Liver (tissue), 9 donors: Measurements from ENCODE around the gene DOK3. TPM values are rescaled to one million over a fixed set of nuclear protein-coding genes. Genes with fewer than 3 reads are reported as not detected.

Experiments
- DNase-seq: peaks from one replicate; pipeline ENCODE4 v3.0.0-alpha.2; 2017; ENCODE audit warnings: low spot score
- H3K27ac ChIP-seq, 2 donors: one replicate each; pipeline ENCODE4 v1.7.0; 2013; ENCODE audit warnings: inconsistent platforms in 2 of 2, low read length in 2 of 2, control low read depth in 1 of 2, low read depth in 1 of 2, mild to moderate bottlenecking in 1 of 2
- H3K27me3 ChIP-seq, 4 donors: one replicate each; pipeline versions ENCODE4 v1.6.1 to v1.7.0; 2013; ENCODE audit warnings: low read length in 3 of 4, inconsistent platforms in 1 of 4, mild to moderate bottlenecking in 1 of 4, moderate library complexity in 1 of 4; ENCODE audit not compliant: control insufficient read depth in 4 of 4, insufficient read depth in 4 of 4
- H3K36me3 ChIP-seq, 4 donors: one replicate each; pipeline versions ENCODE4 v1.6.1 to v1.7.0; 2013; ENCODE audit warnings: low read length in 3 of 4, mild to moderate bottlenecking in 3 of 4, low read depth in 1 of 4, moderate library complexity in 1 of 4; ENCODE audit not compliant: control insufficient read depth in 4 of 4, insufficient read depth in 3 of 4
- H3K4me1 ChIP-seq, 4 donors: one replicate each; pipeline versions ENCODE4 v1.6.1 to v1.7.0; 2013; ENCODE audit warnings: low read length in 3 of 4, mild to moderate bottlenecking in 3 of 4, moderate library complexity in 1 of 4; ENCODE audit not compliant: control insufficient read depth in 4 of 4, insufficient read depth in 4 of 4
- H3K4me3 ChIP-seq, 3 donors: one replicate each; pipeline versions ENCODE4 v1.6.1 to v1.7.0; 2013; ENCODE audit warnings: low read length in 3 of 3, control low read depth in 1 of 3, low read depth in 1 of 3, mild to moderate bottlenecking in 1 of 3
- H3K9ac ChIP-seq, 2 donors: one replicate each; pipeline ENCODE4 v1.7.0; 2013; ENCODE audit warnings: low read length in 2 of 2, mild to moderate bottlenecking in 2 of 2, moderate library complexity in 2 of 2, control low read depth in 1 of 2, low read depth in 1 of 2
- H3K9me3 ChIP-seq, 4 donors: one replicate each; pipeline versions ENCODE4 v1.6.1 to v1.7.0; 2013; ENCODE audit warnings: low read length in 3 of 4; ENCODE audit not compliant: control insufficient read depth in 4 of 4
- ATF3 ChIP-seq: IDR thresholded peaks from 2 replicates; pipeline ENCODE4 v1.6.1; 2016; ENCODE audit warnings: antibody characterized with exemption
- FOXA2 ChIP-seq: IDR thresholded peaks from 2 replicates; pipeline ENCODE4 v1.6.1; 2016; ENCODE audit warnings: antibody characterized with exemption
- GABPA ChIP-seq, 2 donors: IDR thresholded peaks in 1 of 2; conservative IDR thresholded peaks in 1 of 2; 2 replicates each; pipeline ENCODE4 v1.6.1; 2016; ENCODE audit warnings: antibody characterized with exemption in 2 of 2, mild to moderate bottlenecking in 1 of 2, moderate library complexity in 1 of 2
- JUND ChIP-seq, 2 donors: IDR thresholded peaks; 2 replicates each; pipeline ENCODE4 v1.6.1; 2016; ENCODE audit warnings: antibody characterized with exemption in 2 of 2
- NR2F2 ChIP-seq: IDR thresholded peaks from 2 replicates; pipeline ENCODE4 v1.6.1; 2016; ENCODE audit warnings: antibody characterized with exemption
- RAD21 ChIP-seq, 2 donors: IDR thresholded peaks; 2 replicates each; pipeline ENCODE4 v1.6.1; 2016; ENCODE audit warnings: antibody characterized with exemption in 2 of 2, mild to moderate bottlenecking in 2 of 2
- RXRA ChIP-seq, 2 donors: IDR thresholded peaks; 2 replicates each; pipeline ENCODE4 v1.6.1; 2017 to 2018; ENCODE audit warnings: antibody characterized with exemption in 2 of 2, mild to moderate bottlenecking in 1 of 2
- SP1 ChIP-seq: IDR thresholded peaks from 2 replicates; pipeline ENCODE4 v1.6.1; 2018; ENCODE audit warnings: antibody characterized with exemption, mild to moderate bottlenecking
- TAF1 ChIP-seq: conservative IDR thresholded peaks from 2 replicates; pipeline ENCODE4 v1.6.1; 2016; ENCODE audit warnings: antibody characterized with exemption, mild to moderate bottlenecking
- YY1 ChIP-seq: IDR thresholded peaks from 2 replicates; pipeline ENCODE4 v1.6.1; 2016; ENCODE audit warnings: antibody characterized with exemption, mild to moderate bottlenecking
- WGBS: extraction: QIAGEN DNeasy Blood & Tissue Kit; methylation state at CpG from one replicate; pipeline ENCODE4 v1.1.7; 2013; 5-methylcytosine and 5-hydroxymethylcytosine counted together
- polyA plus RNA-seq, 2 donors: library from polyadenylated mRNA; stranded (reverse) in 1 of 2; unstranded in 1 of 2; fragments of 200-250 nt in 1 of 2; fragments of >200 nt in 1 of 2; fragmentation: Nextera tagmentation in 1 of 2; extraction: Ambion mirVana in 1 of 2; gene quantifications; one replicate each; pipeline versions ENCODE4 v1.2.1 to v1.2.3, GENCODE V29; 2013 to 2015
- total RNA-seq, 2 donors: library from RNA; depleted of rRNA; stranded (reverse); fragments of >200 nt; gene quantifications; one replicate each; pipeline ENCODE4 v1.2.3, GENCODE V29; 2014
- TF ChIP-seq, protein P1 (sequence below): fragments of 150-350 bp; IDR thresholded peaks from 2 replicates; pipeline ENCODE4 v1.5.1; 2017; ENCODE audit warnings: improper control_type of control experiment, low read depth, low read length; ENCODE audit not compliant: missing input control
- TF ChIP-seq, protein P2 (sequence below): IDR thresholded peaks from 2 replicates; pipeline ENCODE4 v1.6.1; 2016; ENCODE audit warnings: antibody characterized with exemption
- TF ChIP-seq, protein P3 (sequence below): IDR thresholded peaks from 2 replicates; pipeline ENCODE4 v1.6.1; 2016; ENCODE audit warnings: antibody characterized with exemption, mild to moderate bottlenecking
- TF ChIP-seq, protein P4 (sequence below): IDR thresholded peaks from 2 replicates; pipeline ENCODE4 v1.6.1; 2016; ENCODE audit warnings: antibody characterized with exemption
- donor health status: healthy.
- donor health status: healthy.
- donor health status: healthy.
- donor health status: healthy.
- donor health status: healthy.

The DOK3 gene
- total and polyA plus RNA-seq, 4 donors, result 1.7 to 19.2 (median 6.6) TPM

GRCh38 chr5:177493795-177494345, 15.8 kb downstream of the DOK3 start:
- H3K4me1 ChIP-seq, result peaks cover 0 to 17% (median 7%) of the 10 kb centered on the region in 4 donors
- H3K4me3 ChIP-seq, result no peak overlapping the region

More at GRCh38 chr5:177493795-177494345, 15.8 kb downstream of the DOK3 start:
- no peak for DNase-seq
- TF ChIP-seq, protein P1, sequence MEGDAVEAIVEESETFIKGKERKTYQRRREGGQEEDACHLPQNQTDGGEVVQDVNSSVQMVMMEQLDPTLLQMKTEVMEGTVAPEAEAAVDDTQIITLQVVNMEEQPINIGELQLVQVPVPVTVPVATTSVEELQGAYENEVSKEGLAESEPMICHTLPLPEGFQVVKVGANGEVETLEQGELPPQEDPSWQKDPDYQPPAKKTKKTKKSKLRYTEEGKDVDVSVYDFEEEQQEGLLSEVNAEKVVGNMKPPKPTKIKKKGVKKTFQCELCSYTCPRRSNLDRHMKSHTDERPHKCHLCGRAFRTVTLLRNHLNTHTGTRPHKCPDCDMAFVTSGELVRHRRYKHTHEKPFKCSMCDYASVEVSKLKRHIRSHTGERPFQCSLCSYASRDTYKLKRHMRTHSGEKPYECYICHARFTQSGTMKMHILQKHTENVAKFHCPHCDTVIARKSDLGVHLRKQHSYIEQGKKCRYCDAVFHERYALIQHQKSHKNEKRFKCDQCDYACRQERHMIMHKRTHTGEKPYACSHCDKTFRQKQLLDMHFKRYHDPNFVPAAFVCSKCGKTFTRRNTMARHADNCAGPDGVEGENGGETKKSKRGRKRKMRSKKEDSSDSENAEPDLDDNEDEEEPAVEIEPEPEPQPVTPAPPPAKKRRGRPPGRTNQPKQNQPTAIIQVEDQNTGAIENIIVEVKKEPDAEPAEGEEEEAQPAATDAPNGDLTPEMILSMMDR, result no peak
- no peak for TF ChIP-seq RXRA (IDR thresholded peaks at IDR 0.05)
- no peak for TF ChIP-seq RAD21 (IDR thresholded peaks at IDR 0.05)
- TF ChIP-seq GABPA (IDR thresholded peaks at IDR 0.05 in 1 of 2, conservative IDR thresholded peaks at IDR 0.05 in 1 of 2), result no peak
- TF ChIP-seq ATF3, result no peak
- TF ChIP-seq, protein P2, sequence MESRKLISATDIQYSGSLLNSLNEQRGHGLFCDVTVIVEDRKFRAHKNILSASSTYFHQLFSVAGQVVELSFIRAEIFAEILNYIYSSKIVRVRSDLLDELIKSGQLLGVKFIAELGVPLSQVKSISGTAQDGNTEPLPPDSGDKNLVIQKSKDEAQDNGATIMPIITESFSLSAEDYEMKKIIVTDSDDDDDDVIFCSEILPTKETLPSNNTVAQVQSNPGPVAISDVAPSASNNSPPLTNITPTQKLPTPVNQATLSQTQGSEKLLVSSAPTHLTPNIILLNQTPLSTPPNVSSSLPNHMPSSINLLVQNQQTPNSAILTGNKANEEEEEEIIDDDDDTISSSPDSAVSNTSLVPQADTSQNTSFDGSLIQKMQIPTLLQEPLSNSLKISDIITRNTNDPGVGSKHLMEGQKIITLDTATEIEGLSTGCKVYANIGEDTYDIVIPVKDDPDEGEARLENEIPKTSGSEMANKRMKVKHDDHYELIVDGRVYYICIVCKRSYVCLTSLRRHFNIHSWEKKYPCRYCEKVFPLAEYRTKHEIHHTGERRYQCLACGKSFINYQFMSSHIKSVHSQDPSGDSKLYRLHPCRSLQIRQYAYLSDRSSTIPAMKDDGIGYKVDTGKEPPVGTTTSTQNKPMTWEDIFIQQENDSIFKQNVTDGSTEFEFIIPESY, result no peak
- no peak for TF ChIP-seq TAF1
- no peak for TF ChIP-seq NR2F2
- TF ChIP-seq FOXA2, result no peak
- TF ChIP-seq, protein P3, sequence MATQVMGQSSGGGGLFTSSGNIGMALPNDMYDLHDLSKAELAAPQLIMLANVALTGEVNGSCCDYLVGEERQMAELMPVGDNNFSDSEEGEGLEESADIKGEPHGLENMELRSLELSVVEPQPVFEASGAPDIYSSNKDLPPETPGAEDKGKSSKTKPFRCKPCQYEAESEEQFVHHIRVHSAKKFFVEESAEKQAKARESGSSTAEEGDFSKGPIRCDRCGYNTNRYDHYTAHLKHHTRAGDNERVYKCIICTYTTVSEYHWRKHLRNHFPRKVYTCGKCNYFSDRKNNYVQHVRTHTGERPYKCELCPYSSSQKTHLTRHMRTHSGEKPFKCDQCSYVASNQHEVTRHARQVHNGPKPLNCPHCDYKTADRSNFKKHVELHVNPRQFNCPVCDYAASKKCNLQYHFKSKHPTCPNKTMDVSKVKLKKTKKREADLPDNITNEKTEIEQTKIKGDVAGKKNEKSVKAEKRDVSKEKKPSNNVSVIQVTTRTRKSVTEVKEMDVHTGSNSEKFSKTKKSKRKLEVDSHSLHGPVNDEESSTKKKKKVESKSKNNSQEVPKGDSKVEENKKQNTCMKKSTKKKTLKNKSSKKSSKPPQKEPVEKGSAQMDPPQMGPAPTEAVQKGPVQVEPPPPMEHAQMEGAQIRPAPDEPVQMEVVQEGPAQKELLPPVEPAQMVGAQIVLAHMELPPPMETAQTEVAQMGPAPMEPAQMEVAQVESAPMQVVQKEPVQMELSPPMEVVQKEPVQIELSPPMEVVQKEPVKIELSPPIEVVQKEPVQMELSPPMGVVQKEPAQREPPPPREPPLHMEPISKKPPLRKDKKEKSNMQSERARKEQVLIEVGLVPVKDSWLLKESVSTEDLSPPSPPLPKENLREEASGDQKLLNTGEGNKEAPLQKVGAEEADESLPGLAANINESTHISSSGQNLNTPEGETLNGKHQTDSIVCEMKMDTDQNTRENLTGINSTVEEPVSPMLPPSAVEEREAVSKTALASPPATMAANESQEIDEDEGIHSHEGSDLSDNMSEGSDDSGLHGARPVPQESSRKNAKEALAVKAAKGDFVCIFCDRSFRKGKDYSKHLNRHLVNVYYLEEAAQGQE, result no peak
- no peak for TF ChIP-seq JUND (IDR thresholded peaks at IDR 0.05)
- TF ChIP-seq SP1, result no peak
- no peak for TF ChIP-seq YY1
- TF ChIP-seq, protein P4, sequence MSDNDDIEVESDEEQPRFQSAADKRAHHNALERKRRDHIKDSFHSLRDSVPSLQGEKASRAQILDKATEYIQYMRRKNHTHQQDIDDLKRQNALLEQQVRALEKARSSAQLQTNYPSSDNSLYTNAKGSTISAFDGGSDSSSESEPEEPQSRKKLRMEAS, result no peak
- H3K9ac ChIP-seq, result no peak overlapping the region
- peak overlapping the region in 1 of 2 donors; percentile 9 for H3K27ac ChIP-seq
- no peaks in the 10 kb centered on the region for H3K9me3 ChIP-seq
- no peaks in the 10 kb centered on the region for H3K27me3 ChIP-seq
- no peaks in the 10 kb centered on the region for H3K36me3 ChIP-seq
- 85% methylated on average over 5 of the region's 5 CpGs for WGBS
